ENCODE measurements around the gene MICAL3.

DNA sequence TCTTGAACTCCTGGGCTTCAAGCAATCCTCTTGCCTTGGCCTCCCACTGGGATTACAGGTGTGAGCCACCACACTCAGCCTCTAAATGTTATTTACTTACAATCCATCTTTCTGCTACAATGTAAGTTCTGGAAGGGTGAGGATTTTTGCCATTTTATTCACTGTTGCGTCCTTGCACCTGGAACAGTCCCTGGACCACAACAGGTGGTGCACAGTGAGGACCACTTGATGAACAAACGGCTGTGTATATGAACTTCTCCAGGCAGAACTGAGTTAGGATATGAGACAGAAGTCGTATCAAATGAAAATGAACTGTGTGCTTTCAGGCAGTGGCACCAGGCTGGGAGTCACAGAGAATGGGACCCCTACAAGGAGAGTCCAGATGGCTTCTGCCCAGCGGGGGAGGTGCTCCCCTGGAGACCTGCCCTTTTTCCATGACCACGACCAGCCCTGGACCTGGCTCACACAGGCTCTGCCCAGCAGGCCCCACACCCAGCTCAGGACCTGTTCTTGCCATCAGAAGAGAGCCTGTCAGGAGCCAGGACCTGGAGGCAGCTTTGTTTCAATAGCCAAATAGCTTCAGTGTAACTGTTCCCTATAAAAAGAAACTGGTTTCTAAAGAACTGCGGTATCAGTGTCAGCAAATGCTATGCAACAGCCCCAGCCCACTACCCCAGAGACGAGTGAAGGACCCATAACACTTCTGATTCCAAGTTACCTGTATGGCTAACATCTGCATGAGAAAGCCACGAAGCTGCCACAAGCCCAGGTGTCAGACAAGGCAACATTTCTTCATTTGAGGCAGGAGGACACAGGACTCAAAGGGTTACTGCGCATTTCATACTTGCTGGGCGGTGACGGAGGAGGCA is 104.9 kb downstream of the MICAL3 start:
- no peak for TF ChIP-seq EZH2 (IDR thresholded peaks at IDR 0.05; ENCODE audit: borderline replicate concordance, low read length)
- TF ChIP-seq, protein P1, sequence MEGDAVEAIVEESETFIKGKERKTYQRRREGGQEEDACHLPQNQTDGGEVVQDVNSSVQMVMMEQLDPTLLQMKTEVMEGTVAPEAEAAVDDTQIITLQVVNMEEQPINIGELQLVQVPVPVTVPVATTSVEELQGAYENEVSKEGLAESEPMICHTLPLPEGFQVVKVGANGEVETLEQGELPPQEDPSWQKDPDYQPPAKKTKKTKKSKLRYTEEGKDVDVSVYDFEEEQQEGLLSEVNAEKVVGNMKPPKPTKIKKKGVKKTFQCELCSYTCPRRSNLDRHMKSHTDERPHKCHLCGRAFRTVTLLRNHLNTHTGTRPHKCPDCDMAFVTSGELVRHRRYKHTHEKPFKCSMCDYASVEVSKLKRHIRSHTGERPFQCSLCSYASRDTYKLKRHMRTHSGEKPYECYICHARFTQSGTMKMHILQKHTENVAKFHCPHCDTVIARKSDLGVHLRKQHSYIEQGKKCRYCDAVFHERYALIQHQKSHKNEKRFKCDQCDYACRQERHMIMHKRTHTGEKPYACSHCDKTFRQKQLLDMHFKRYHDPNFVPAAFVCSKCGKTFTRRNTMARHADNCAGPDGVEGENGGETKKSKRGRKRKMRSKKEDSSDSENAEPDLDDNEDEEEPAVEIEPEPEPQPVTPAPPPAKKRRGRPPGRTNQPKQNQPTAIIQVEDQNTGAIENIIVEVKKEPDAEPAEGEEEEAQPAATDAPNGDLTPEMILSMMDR (IDR thresholded peaks at IDR 0.05; ENCODE audit: low read length): no peak
